NOMO-1 (cell line): Measurements from ENCODE around the gene FEM1B.

Experiments used
- DNase-seq, 2 experiments: peaks; one replicate each; lab custom pipeline; 2025; ENCODE audit not compliant: unreplicated experiment in 2 of 2; lab: John Stamatoyannopoulos, UW

The FEM1B gene

GRCh38 chr15:68304589-68305337 lies 27.2 kb downstream of the FEM1B start:
- no peak for DNase-seq

GRCh38 chr15:68305420-68305871 lies 27.9 kb downstream of the FEM1B start:
- DNase-seq: no peak

GRCh38 chr15:68307131-68307928 lies 29.8 kb downstream of the FEM1B start:
- DNase-seq: no peak

- DNase-seq: no peak
These were observed 31.5 kb downstream of the FEM1B start for GRCh38 chr15:68309024-68309423.

- no peak for DNase-seq
These were observed 32.7 kb downstream of the FEM1B start for GRCh38 chr15:68310178-68310803.

GRCh38 chr15:68310804-68311463 lies 33.4 kb downstream of the FEM1B start:
- no peak for DNase-seq

- no peak for DNase-seq
These were observed 33.9 kb downstream of the FEM1B start for GRCh38 chr15:68311464-68311835.

- DNase-seq: no peak
These were observed 34.5 kb downstream of the FEM1B start for GRCh38 chr15:68311859-68312557.

GRCh38 chr15:68312701-68313204 lies 35.2 kb downstream of the FEM1B start:
- no peak for DNase-seq

- DNase-seq: no peak
These were observed 36.2 kb downstream of the FEM1B start for GRCh38 chr15:68313501-68314410.

GRCh38 chr15:68314563-68314962 lies 37.0 kb downstream of the FEM1B start:
- DNase-seq: no peak

GRCh38 chr15:68315035-68315434 lies 37.5 kb downstream of the FEM1B start:
- no peak for DNase-seq

GRCh38 chr15:68315495-68316031 lies 38.0 kb downstream of the FEM1B start:
- no peak for DNase-seq

- no peak for DNase-seq
These were observed 38.7 kb downstream of the FEM1B start for GRCh38 chr15:68316061-68316804.

- DNase-seq: no peak
These were observed 39.9 kb downstream of the FEM1B start for GRCh38 chr15:68317281-68318007.

- no peak for DNase-seq
These were observed 40.7 kb downstream of the FEM1B start for GRCh38 chr15:68318008-68318835.
